Lower leg skin (tissue), 3 donors: Measurements from ENCODE around the gene POLG2.

Source experiments
- POLR2A ChIP-seq, 2 donors: fragments of 450-650 bp; IDR thresholded peaks; one replicate each; pipeline ENCODE4 v1.6.1; 2016 to 2017; ENCODE audit warnings: antibody characterized with exemption in 2 of 2, mild to moderate bottlenecking in 1 of 2, moderate library complexity in 1 of 2
- TF ChIP-seq, protein P1 (sequence below), 3 donors: fragments of 450-650 bp; IDR thresholded peaks; one replicate each; pipeline ENCODE4 v1.5.1; 2016; ENCODE audit warnings: antibody characterized with exemption in 3 of 3, mild to moderate bottlenecking in 3 of 3, moderate library complexity in 2 of 3

DNA sequence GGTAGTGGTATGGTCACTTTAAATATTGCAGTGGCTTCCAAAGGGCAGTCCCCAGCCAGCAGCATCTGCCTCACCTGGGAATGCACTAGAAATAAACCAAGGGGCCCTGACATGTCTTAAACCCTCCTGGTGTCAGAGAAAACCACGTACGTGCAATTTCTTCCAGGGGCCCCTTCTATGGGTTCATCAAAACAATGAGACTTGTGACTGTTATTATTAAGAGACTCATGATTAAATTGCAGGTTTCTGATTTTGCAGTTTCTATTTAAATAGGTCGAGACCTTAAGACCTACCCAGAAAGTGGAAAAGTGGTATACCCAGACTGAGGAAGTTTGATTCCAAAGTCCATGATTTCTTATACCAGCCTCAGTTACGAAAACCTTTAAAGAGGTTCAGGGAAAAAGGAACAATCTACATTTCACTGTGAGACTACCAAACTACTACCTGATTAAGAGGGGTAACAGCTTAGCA lies 746 bp upstream of the POLG2 start:
- TF ChIP-seq, protein P1, sequence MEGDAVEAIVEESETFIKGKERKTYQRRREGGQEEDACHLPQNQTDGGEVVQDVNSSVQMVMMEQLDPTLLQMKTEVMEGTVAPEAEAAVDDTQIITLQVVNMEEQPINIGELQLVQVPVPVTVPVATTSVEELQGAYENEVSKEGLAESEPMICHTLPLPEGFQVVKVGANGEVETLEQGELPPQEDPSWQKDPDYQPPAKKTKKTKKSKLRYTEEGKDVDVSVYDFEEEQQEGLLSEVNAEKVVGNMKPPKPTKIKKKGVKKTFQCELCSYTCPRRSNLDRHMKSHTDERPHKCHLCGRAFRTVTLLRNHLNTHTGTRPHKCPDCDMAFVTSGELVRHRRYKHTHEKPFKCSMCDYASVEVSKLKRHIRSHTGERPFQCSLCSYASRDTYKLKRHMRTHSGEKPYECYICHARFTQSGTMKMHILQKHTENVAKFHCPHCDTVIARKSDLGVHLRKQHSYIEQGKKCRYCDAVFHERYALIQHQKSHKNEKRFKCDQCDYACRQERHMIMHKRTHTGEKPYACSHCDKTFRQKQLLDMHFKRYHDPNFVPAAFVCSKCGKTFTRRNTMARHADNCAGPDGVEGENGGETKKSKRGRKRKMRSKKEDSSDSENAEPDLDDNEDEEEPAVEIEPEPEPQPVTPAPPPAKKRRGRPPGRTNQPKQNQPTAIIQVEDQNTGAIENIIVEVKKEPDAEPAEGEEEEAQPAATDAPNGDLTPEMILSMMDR (IDR thresholded peaks at IDR 0.05): no peak
- TF ChIP-seq POLR2A (IDR thresholded peaks at IDR 0.05): no peak
